NCI-H446 treated with DMSO at 0.1 percent for 48 hours (cell line): ENCODE data around the gene WBP2NL.

ENCODE experiments used
- DNase-seq: peaks from one replicate; lab custom pipeline; 2025; lab: John Stamatoyannopoulos, UW

Gene WBP2NL

GRCh38 chr22:41978732-41979131 lies 19.9 kb upstream of the WBP2NL start:
- DNase-seq = no peak

- peak; percentile 48 for DNase-seq
Measured at GRCh38 chr22:41979423-41980250, 19.0 kb upstream of the WBP2NL start.

DNA sequence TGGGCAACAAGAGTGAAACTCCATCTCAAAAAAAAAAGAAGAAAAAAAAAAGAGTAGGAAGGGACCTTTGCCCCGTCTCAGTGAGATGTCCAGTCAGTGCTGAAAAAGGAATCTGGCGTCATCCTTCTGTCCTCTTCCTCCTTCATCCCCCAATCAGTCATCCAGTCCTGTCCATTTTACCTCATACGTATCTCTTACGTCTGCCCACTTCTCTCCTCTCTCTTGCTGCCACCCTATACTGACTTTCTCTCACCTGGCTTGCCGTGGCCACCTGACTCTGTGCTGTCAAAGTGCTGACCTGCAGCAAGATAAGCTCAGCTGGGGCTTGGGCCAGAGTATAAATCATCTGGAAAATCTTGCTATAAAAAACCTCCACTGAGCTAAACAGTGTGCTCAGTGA lies 15.7 kb upstream of the WBP2NL start:
- no peak for DNase-seq

DNA sequence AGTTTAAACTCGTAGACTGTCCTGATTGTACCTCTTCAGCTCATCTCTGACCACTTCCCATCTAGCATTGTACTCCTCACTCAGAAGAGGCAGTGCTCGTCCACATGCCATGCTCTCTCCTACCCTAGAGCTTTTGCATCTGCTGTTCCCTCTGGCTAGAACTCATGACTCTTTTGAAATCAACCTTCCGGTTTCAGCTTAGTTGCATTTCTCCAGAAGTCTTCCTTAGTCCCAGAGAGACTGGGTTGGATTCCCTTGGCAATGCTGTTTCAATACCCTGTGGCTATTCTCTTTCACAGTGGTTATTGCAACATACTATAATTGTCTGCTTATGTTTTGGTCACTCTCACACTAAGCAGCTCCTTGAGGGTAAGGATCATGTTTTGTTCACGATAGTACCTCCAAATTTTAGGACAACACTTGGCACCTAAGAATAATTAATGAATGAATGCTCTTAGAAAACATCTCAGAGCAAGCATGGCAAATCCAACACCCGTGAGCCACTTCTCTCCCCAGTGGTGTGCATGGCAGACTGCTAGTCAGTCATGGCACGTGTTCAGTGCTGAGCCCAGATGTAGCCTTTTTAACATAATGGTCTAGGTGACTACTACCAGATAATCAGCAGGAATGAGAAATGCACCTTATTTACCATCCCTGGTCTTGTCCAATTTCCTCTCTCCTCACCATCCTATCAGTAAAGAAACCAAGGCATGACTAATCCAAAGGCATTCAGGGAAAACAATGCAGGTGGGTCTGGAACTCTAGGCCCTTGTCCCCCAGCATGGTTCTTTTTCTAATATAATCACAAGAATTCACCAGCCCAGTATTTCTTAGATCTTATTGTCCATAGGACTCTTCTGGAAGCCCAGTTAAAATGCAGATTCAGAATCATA lies 14.8 kb upstream of the WBP2NL start:
- DNase-seq = no peak

GRCh38 chr22:41987276-41987675 lies 11.3 kb upstream of the WBP2NL start:
- DNase-seq = no peak

GRCh38 chr22:41989246-41989645 lies 9.3 kb upstream of the WBP2NL start:
- DNase-seq = no peak

DNA sequence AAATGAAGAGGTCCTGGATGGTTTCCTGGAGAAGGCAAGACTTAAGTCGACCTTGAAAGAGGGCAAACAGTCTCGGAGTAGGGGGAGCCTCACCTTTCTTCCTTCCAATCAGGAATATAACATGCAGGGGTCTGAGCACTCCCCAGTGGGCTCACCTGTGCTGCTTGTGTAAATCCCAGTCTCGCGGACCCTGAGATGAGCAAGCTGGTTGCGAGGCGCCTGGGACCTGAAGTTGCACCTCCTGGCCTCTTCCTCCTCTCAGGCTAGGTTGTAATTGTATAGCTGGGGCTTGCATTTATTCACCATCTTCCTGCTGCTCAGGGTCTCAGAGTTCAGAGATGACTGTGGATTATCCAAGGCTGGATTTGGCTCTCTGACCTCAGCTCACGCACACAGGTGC lies 7.5 kb upstream of the WBP2NL start:
- no peak for DNase-seq

DNA sequence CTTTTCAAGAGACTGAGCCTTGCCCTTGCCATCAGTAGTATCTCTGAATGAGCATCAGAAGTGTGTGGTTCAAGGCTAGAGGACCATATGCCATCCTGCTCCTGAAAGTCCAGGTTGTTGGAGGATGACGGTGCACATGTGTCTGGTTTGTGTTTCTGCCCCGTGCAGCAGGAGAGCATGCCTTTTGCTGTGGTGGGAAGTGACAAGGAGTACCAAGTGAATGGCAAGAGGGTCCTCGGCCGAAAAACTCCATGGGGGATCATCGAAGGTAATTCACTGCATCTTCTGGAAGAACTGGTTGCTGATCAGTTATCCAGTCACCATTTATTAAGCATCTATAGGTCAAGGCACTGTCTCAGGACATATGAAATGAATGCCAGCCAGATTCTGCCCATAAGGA lies 6.1 kb upstream of the WBP2NL start:
- DNase-seq = no peak

DNA sequence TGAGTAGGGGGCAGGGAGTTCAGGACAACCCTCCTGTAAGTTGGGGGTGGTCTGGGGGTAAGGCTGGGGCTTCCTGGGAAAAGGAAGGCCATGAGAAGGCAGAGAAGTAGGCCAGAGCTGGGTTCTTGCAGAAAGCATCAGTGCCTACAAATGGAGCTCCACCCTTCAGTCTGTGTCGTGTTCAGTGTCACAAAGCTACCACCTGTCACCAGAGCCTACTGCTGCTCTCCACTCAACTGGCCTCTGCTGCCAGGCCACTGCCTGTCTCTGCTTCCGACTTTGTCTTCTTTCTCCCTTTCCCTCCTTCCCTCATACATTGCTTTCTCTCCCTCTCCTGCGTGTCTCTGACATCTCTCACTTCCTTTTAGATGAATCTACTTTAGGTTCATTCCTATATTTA lies 3.4 kb upstream of the WBP2NL start:
- no peak for DNase-seq

- DNase-seq = no peak
Measured at GRCh38 chr22:41996826-41997225, 1.8 kb upstream of the WBP2NL start.

- DNase-seq = no peak
Measured at GRCh38 chr22:42000466-42000865, 1.9 kb downstream of the WBP2NL start.

GRCh38 chr22:42001121-42001520 lies 2.5 kb downstream of the WBP2NL start:
- no peak for DNase-seq

DNA sequence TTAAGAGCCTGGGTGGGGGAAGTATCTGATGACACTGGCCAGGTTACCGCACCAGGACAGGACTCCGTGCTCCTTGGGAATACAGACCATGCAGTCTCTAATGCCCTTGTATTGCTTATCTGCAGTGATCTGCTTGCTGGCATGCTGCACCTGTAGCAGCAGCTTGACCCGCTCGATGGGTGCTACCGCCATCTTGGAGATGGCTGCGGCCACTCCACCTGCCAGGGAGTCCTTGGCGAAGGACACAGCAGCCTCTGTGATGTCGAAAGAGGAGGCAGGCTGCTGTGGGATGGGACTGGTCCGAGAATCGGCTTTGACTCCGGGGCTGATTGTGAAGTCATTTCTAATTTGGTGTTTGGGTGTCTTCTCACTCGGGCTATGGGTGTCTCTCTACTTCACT lies 3.1 kb downstream of the WBP2NL start:
- DNase-seq = no peak

DNA sequence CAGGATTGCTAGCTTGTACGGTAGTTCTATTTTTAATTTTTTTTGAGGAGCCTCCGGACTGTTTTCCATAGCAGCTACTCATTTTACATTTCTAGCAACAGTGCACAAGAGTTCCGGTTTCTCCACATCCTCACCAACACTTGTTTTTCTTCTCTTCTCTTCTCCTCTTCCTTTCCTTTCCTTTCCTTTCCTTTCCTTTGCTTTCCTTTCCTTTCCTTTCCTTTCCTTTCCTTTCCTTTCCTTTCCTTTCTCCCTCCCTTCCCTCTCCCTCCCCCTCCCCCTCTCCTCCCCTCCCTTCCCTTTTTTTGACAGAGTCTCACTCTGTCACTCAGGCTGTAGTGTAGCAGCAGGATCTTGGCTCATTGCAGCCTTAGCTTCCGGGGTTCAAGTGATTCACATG lies 9.3 kb downstream of the WBP2NL start:
- DNase-seq = no peak

- DNase-seq = no peak
Measured at GRCh38 chr22:42010778-42011177, 12.2 kb downstream of the WBP2NL start.

GRCh38 chr22:42013385-42013784 lies 14.8 kb downstream of the WBP2NL start:
- DNase-seq = no peak

DNA sequence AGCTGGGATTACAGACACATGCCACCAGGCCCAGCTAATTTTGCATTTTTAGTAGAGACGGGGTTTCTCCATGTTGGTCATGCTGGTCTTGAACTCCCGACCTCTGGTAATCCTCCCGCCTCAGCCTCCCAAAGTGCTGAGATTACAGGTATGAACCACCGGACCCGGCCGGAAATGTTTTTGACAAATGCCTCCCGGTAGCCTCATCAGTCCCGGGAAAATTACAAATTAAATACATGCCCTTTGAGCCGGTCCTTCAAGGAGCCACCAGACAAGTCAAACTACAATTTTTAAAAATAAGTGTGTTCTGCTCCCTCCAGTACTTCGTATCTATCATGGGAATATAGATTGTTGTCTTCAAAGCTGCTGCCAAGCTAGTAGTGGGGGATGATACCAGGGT lies 17.5 kb downstream of the WBP2NL start:
- no peak for DNase-seq

DNA sequence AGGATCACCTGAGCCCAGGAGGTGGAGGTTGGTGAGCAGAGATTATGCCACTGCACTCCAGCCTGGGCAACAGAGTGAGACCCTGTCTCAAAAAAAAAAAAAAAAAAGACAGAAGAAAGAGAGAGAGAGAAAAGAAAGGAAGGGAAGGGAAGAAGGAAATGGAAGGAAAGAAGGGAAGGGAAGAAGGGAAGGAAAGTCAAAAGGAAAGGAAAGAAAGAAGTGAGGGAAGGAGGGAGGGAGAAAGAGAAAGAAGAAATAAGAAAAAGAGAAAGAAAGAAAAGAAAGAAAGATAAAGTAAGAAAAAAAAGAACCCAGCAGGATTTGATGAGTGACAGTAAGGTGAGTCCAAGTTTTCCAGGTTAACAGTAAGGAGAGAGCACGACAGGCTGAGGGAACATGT lies 19.6 kb downstream of the WBP2NL start:
- DNase-seq = no peak

DNA sequence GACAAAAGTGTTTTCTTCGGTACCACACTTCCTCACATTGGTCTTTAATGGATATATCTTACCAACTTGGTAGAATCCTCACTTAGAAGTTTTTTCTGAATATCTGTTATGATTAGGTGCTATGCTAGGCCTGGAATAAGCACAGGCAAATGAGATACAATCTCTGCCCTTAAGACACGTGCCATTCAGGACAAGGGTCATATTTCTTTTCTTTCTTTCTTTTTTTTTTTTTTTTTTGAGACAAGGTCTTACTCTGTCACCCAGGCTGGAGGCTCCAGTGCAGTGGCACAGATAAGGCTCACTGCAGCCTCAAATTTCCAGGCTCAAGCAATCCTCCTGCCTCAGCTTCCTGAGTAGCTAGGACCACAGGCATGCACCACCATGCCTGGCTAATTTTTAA lies 23.0 kb downstream of the WBP2NL start:
- no peak for DNase-seq

- DNase-seq = no peak
Measured at GRCh38 chr22:42022162-42022847, 23.7 kb downstream of the WBP2NL start.

- no peak for DNase-seq
Measured at GRCh38 chr22:42025421-42025820, 26.8 kb downstream of the WBP2NL start.

- no peak for DNase-seq
Measured at GRCh38 chr22:42026705-42027104, 28.1 kb downstream of the WBP2NL start.
